AG04450 (cell line): ENCODE data around the gene KLHL9. TPM values are rescaled to one million over a fixed set of nuclear protein-coding genes. Genes with fewer than 3 reads are reported as not detected.

Source experiments
- CTCF ChIA-PET: fragments of 300-600, 350-600 bp; formaldehyde crosslinking; extraction: SDS; loops from one replicate; lab custom pipeline; 2022; ENCODE audit warnings: antibody characterized with exemption, inconsistent platforms; lab: Charles Lee
- POLR2A ChIA-PET: fragments of 350-600 bp; formaldehyde crosslinking; extraction: SDS; loops from one replicate; lab custom pipeline; 2021; ENCODE audit warnings: antibody characterized with exemption, inconsistent platforms; lab: Yijun Ruan, JAX
- DNase-seq: peaks from one replicate; pipeline ENCODE4 v3.0.0-alpha.2; 2011; ENCODE audit warnings: low read depth, low spot score
- H3K27ac ChIP-seq: one replicate; pipeline ENCODE4 v1.5.1; 2012; ENCODE audit warnings: low read depth, low read length, control low read depth
- H3K27me3 ChIP-seq: one replicate; pipeline ENCODE4 v1.6.0; 2012; ENCODE audit warnings: low read length; ENCODE audit not compliant: control insufficient read depth, insufficient read depth
- H3K4me3 ChIP-seq: 2 replicates; pipeline ENCODE4 v1.5.1; 2011; ENCODE audit warnings: mild to moderate bottlenecking, low read depth, low read length, control low read depth
- H3K9me3 ChIP-seq: 2 replicates; pipeline ENCODE4 v1.5.1; 2012; ENCODE audit warnings: low read length; ENCODE audit not compliant: control insufficient read depth, insufficient read depth
- polyA plus RNA-seq: library from polyadenylated mRNA; depleted of rRNA; stranded (reverse); fragments of >200 nt; gene quantifications from 2 replicates; pipeline ENCODE4 v1.2.3, GENCODE V29; 2011
- TF ChIP-seq, protein P1 (sequence below): IDR thresholded peaks from 2 replicates; pipeline ENCODE4 v1.5.1; 2011; ENCODE audit warnings: low read depth, low read length, control low read depth, inconsistent platforms

Gene KLHL9
- polyA plus RNA-seq, 1 experiment = 42.2 TPM

DNA sequence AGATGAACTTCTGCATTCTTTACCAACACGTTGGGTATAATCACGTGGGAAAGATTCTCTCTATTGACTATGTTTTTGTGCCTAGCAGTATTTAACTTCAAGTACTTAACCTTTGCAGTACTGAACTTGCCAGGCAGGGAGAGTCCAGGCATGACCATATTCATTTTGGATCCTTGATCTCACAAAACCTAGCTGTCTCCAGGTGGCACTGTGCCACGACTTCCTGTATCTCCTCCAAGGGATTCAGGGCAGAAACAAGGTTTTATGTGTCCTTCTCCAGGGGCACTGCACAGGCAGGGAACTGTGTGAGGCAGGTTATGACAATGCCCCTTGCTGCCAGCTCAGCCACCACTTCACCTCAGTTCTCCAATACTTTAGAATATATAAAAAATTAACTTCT lies 18.3 kb downstream of the KLHL9 start:
- Histone ChIP-seq H3K9me3 (no peaks in the 10 kb centered on the region), H3K27ac (no peak overlapping the region), H3K27me3 (peaks cover 5% of the 10 kb centered on the region), H3K4me3 (no peak overlapping the region)
- POLR2A ChIA-PET = no interaction called here
- CTCF ChIA-PET = interaction anchor here (1.5 to 5.0 kb wide), 4 partner anchors 9 to 118 kb away, joined by 3 to 34 read pairs (median 26); no protein-coding TSS in a partner anchor
- TF ChIP-seq, protein P1, sequence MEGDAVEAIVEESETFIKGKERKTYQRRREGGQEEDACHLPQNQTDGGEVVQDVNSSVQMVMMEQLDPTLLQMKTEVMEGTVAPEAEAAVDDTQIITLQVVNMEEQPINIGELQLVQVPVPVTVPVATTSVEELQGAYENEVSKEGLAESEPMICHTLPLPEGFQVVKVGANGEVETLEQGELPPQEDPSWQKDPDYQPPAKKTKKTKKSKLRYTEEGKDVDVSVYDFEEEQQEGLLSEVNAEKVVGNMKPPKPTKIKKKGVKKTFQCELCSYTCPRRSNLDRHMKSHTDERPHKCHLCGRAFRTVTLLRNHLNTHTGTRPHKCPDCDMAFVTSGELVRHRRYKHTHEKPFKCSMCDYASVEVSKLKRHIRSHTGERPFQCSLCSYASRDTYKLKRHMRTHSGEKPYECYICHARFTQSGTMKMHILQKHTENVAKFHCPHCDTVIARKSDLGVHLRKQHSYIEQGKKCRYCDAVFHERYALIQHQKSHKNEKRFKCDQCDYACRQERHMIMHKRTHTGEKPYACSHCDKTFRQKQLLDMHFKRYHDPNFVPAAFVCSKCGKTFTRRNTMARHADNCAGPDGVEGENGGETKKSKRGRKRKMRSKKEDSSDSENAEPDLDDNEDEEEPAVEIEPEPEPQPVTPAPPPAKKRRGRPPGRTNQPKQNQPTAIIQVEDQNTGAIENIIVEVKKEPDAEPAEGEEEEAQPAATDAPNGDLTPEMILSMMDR = no peak
- DNase-seq = no peak

DNA sequence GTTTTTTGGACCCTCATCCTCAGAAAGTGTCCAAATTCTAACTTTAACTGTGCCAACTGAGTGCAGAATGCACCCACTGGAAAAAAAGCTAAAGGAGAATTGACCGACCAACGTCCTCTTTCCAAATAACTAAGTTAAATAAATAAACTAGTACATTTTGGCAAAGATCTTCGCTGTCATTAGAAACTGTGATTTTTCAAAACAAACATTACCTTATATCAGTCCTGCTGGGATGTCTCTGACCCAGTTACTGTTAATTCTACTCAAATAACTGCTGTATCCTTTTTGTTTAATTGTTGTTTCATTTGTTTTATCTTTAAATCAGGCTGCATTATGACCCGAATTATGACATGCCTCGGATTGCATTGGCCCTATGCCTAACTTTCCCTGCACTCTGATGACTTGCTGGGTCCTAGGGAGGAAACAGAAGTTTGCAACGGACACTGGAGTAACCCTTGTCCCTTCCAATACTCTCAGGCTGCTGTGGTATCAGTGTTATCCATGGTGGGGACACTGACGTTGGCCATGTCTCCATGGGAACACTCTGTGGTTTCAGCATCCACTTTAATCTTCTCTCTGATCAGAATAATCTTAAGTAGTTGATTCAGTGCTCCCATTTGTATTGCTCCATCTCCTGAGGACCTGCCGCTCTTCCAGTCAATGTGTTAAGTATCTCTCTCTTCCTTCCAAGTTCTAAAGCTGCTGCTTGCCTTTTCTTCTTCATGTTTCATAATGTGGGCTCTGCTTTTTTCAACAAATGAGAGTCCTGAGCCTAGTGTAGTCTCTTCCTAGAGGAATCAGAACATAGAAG lies 19.0 kb downstream of the KLHL9 start:
- H3K27me3 ChIP-seq = peaks cover 5% of the 10 kb centered on the region
- DNase-seq = no peak
- ChIA-PET CTCF (interaction anchor here (1.5 to 5.0 kb wide), 3 partner anchors 10 to 118 kb away, joined by 3 to 26 read pairs (median 25); no protein-coding TSS in a partner anchor), POLR2A (no interaction called here)
- no peak overlapping the region for H3K4me3 ChIP-seq
- TF ChIP-seq, protein P1 = no peak
- no peak overlapping the region for H3K27ac ChIP-seq
- no peaks in the 10 kb centered on the region for H3K9me3 ChIP-seq

DNA sequence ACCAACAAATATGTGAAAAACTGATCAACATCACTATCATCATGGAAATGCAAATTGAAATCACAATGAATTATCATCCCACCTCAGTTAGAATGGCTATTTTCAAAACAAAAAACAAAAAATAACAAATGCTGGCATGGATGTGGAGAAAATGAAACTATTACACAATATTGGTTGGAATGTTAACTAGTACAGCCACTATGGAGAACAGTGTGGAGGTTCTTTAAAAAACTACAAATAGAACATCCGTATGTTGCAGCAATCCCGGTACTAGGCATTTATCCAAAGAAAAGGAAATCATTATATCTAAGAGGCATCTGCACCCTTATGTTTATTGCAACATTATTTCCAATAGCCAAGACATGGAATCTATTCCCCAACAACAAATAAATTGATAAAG lies 21.1 kb downstream of the KLHL9 start:
- TF ChIP-seq, protein P1 = no peak
- POLR2A ChIA-PET = no interaction called here
- DNase-seq = no peak
- Histone ChIP-seq H3K4me3 (no peak overlapping the region), H3K27ac (no peak overlapping the region), H3K9me3 (no peaks in the 10 kb centered on the region), H3K27me3 (peaks cover 5% of the 10 kb centered on the region)
- CTCF ChIA-PET = interaction anchor here (0.8 to 5.0 kb wide), 3 partner anchors 12 to 152 kb away, joined by 3 to 25 read pairs (median 7); no protein-coding TSS in a partner anchor

DNA sequence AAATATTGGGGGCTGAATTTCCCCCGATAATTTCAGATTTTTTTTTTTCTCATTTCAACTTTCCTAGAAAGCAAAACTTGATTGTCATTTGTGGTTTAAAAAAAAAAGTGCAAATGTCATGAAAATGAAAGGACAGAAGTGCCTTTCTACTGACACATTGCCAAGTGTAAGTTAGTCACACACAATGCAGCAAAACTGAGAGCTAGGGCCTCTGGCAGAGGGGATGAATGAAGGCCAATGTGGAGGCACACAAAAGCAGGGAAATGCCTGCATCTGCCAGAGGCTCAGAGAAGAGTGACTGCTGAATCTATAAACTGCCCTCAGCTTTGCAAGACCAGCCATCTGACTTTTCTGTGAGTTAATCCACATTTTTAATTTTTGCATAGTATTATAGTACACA lies 23.3 kb downstream of the KLHL9 start:
- DNase-seq = no peak

More for the DNA sequence above, 23.3 kb downstream of the KLHL9 start:
- Histone ChIP-seq H3K27me3 (peaks cover 5% of the 10 kb centered on the region), H3K4me3 (no peak overlapping the region), H3K27ac (no peak overlapping the region), H3K9me3 (no peaks in the 10 kb centered on the region)
- ChIA-PET CTCF (interaction anchor here (1.7 kb wide), 1 partner anchor 14 kb away, joined by 5 read pairs; no protein-coding TSS in a partner anchor), POLR2A (no interaction called here)
- TF ChIP-seq, protein P1 = no peak
